GM06990 (cell line): ENCODE data around the gene FRMD5.

Source experiments
- DNase-seq: peaks from one replicate; pipeline ENCODE4 v3.0.0-alpha.2; 2011; ENCODE audit not compliant: insufficient read length; ENCODE audit errors: extremely low read depth
- H3K27me3 ChIP-seq: replicated peaks from 2 replicates; pipeline ENCODE4 v1.6.0; 2011; ENCODE audit warnings: low read length; ENCODE audit not compliant: control insufficient read depth, insufficient read depth
- H3K36me3 ChIP-seq: 2 replicates; pipeline ENCODE4 v1.5.1; 2011; ENCODE audit warnings: low read length; ENCODE audit not compliant: control insufficient read depth, insufficient read depth
- H3K4me3 ChIP-seq: replicated peaks from 2 replicates; pipeline ENCODE4 v1.5.1; 2011; ENCODE audit warnings: low read depth, mild to moderate bottlenecking, control low read depth, low read length
- TF ChIP-seq, protein P1 (sequence below): IDR thresholded peaks from 2 replicates; pipeline ENCODE4 v1.5.1; 2011; ENCODE audit warnings: low read length, control low read depth, mild to moderate bottlenecking, inconsistent platforms; ENCODE audit not compliant: insufficient read depth, poor library complexity, severe bottlenecking

Gene FRMD5

DNA sequence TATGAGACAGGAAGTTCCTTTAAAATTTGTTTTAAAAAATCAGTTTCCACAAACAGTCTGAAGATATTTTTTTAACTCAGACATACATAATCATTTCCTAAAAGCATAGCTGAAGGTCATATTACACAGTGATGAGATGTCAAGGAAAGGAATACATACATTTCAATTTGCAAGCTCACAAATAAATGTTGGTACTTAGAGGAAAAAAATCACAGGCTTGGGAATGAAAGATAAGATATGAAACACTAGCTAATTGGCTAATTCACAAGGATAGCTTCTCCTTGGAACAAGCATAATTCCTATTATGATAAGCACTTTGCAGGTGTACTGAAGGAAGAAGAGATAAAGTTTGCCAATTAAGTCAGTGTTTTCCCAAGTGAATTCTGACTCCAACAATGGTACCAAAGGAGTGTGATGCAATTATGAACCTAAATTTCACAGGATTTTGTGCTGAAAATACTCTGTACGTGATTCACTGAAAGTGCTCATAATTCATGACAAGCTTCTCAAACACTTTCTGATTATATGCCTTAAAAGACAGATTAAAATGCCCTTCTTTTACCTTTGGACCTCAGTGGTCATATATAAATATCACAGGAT is 112.4 kb downstream of the FRMD5 start:
- H3K27me3 ChIP-seq, result no peaks in the 10 kb centered on the region
- TF ChIP-seq, protein P1, sequence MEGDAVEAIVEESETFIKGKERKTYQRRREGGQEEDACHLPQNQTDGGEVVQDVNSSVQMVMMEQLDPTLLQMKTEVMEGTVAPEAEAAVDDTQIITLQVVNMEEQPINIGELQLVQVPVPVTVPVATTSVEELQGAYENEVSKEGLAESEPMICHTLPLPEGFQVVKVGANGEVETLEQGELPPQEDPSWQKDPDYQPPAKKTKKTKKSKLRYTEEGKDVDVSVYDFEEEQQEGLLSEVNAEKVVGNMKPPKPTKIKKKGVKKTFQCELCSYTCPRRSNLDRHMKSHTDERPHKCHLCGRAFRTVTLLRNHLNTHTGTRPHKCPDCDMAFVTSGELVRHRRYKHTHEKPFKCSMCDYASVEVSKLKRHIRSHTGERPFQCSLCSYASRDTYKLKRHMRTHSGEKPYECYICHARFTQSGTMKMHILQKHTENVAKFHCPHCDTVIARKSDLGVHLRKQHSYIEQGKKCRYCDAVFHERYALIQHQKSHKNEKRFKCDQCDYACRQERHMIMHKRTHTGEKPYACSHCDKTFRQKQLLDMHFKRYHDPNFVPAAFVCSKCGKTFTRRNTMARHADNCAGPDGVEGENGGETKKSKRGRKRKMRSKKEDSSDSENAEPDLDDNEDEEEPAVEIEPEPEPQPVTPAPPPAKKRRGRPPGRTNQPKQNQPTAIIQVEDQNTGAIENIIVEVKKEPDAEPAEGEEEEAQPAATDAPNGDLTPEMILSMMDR, result no peak

DNA sequence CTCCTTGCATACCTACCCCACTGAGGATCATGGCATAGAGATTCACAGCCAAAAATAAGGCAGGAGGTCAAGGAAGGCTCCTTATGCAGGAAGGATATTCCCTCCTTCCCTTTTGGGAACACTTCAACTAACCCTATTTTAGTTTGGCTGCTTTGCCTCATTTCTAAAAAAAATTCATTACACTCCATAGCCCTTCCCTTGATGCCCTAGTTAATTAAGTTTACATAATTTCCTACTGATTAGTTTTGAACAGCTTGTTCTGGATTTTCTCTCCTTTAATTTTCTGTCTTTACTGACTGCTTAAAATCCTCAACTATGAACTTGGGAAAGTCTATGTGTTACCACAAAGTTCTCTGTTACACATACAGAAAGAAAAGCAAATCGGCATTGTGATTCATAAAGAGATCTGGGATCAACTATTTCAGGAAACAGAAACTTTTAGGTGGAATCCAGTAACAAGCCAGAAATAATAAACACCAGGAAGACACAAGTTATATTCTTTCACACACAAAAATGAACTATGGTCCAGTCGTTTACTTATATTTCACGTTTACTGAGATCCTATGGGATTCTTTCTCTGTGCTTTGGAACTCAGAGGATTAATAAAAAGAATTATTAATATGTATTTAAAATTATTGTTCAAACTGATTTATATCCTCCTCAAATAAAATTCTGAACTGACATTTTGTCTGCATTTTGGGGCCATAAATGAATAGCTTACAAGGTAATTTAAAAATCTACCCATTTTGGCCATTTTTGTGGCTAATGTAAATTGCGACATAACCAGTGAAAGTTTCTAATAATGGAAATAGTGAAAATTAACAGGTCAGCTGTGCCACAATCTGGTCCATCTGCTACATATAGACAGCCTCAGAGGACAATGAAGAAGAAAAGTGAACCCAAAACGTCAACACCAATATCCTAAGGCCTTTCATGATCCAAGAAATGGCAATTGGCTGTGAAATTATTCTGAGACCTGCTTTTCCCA is 113.8 kb downstream of the FRMD5 start:
- TF ChIP-seq, protein P1, result no peak
- DNase-seq, result no peak
- H3K27me3 ChIP-seq, result no peaks in the 10 kb centered on the region
- no peak overlapping the region for H3K4me3 ChIP-seq
- H3K36me3 ChIP-seq, result no peaks in the 10 kb centered on the region

More for the DNA sequence above, 112.4 kb downstream of the FRMD5 start:
- H3K4me3 ChIP-seq, result no peak overlapping the region
- no peak for DNase-seq
- H3K36me3 ChIP-seq, result no peaks in the 10 kb centered on the region

DNA sequence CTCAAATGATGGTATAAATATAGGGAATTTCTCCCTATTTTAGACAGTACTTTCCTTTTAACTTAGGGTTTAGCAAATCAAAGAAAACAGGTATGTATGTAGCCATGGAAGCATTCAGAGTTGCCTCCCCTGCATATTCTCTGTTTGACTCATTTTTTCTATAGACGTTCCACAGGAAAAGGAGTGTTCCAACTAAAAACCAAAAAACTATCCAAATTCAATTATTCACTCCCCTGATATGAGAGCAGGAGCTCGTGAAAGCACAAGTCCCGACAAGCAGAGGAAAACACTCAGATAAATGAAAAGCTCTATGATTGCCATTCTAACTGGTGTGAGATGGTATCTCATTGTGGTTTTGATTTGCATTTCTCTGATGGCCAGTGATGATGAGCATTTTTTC is 119.5 kb downstream of the FRMD5 start:
- H3K4me3 ChIP-seq, result no peak overlapping the region
- H3K27me3 ChIP-seq, result no peaks in the 10 kb centered on the region
- TF ChIP-seq, protein P1, result no peak
- no peaks in the 10 kb centered on the region for H3K36me3 ChIP-seq
- no peak for DNase-seq

DNA sequence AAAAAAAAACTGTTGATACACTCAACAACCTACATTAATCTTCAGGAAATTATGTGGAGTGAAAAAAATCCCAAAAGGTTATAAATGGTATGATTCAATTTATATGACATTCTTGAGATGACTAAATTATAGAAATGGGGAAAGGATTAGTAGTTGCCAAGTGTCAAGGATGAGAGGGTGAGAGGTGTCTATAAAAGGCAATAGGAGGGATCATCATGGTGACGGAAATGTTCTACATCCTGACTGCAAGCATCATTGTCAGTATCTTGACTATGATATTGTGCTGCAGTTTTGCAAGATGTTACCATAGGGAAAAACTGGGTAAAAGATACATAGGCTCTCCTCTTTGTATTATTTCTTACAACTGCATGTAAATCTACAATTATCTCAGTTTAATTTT is 125.6 kb downstream of the FRMD5 start:
- no peak for DNase-seq
- TF ChIP-seq, protein P1, result no peak
- no peaks in the 10 kb centered on the region for H3K36me3 ChIP-seq
- H3K27me3 ChIP-seq, result no peaks in the 10 kb centered on the region
- no peak overlapping the region for H3K4me3 ChIP-seq

DNA sequence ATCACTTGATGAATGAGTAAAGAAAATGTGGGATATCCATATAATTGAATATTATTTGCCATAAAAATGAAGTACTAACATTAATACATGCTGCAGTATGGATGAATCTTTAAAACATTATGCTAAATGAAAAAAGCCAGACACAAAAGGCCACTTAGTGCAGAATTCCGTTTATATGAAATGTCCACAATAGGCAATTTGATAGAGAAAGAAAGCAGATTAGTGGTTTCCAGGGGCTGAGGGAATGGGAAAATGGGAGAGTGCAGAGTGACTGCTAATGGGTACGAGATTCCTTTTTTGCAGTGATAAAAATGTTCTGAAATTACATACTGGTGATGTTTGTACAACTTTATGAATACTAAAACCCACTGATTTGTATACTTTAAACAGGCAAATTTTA is 126.7 kb downstream of the FRMD5 start:
- Histone ChIP-seq H3K27me3 (no peaks in the 10 kb centered on the region), H3K4me3 (no peak overlapping the region), H3K36me3 (no peaks in the 10 kb centered on the region)
- TF ChIP-seq, protein P1, result no peak
- DNase-seq, result no peak
